ENCODE results near the gene SCN7A.
"Not testable (repeated sequence)": the region's sequence is repeated elsewhere in the genome, so short reads cannot be mapped to it uniquely, and the experiment has no call there.

Gene SCN7A

GRCh38 chr2:166360426-166360825 lies 133.6 kb downstream of the SCN7A start:
- no peak for DNase-seq (ENCODE audit: low read depth)

DNA sequence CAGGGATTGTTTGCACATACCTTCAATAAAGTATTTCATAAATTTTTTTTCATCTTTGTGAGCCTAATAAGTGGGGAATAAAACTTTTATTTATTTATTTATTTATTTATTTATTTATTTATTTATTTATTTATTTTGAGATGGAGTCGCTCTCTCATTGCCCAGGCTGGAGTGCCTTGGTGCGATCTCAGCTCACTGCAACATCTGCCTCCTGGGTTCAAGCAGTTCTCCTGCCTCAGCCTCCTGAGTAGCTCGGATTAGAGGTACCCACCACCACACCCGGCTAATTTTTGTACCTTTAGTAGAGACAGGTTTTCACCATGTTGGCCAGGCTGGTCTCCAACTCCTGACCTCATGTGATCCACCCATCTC lies 136.1 kb downstream of the SCN7A start:
- DNase-seq (ENCODE audit: low read depth) = not testable (repeated sequence)

- DNase-seq (ENCODE audit: low read depth) = no peak
These were observed 136.7 kb downstream of the SCN7A start for GRCh38 chr2:166357068-166357949.
